GM23338 (cell line): ENCODE measurements around the gene RPS6KB1.

Experiments
- CREB1 ChIP-seq: fragments of 250-450 bp; sonication (Bioruptor Pico); IDR thresholded peaks from 2 replicates; pipeline ENCODE4 v1.5.0; 2020; ENCODE audit warnings: low read depth, mild to moderate bottlenecking, moderate library complexity
- EZH2 ChIP-seq: fragments of 200-600 bp; sonication (generic); IDR thresholded peaks from one replicate; pipeline ENCODE4 v1.8.0; 2017; ENCODE audit warnings: antibody characterized with exemption, mild to moderate bottlenecking, low read depth; ENCODE audit not compliant: unreplicated experiment
- EZH2phosphoT487 ChIP-seq: fragments of 200-600 bp; sonication (generic); IDR thresholded peaks from one replicate; pipeline ENCODE4 v1.8.1; 2018; ENCODE audit warnings: antibody characterized with exemption; ENCODE audit not compliant: unreplicated experiment
- JUNB ChIP-seq: IDR thresholded peaks from one replicate; pipeline ENCODE4 v1.6.1; 2016; ENCODE audit warnings: antibody characterized with exemption; ENCODE audit not compliant: unreplicated experiment
- POLR2AphosphoS5 ChIP-seq: IDR thresholded peaks from 2 replicates; pipeline ENCODE4 v1.6.1; 2016; ENCODE audit warnings: antibody characterized with exemption, low read depth
- STAT1 ChIP-seq: IDR thresholded peaks from one replicate; pipeline ENCODE4 v1.6.1; 2016; ENCODE audit warnings: antibody characterized with exemption; ENCODE audit not compliant: unreplicated experiment
- ZNF114 ChIP-seq: fragments of 250-450 bp; sonication (Bioruptor Pico); IDR thresholded peaks from 2 replicates; pipeline ENCODE4 v1.5.0; 2020; ENCODE audit warnings: mild to moderate bottlenecking, moderate library complexity
- ZNF331 ChIP-seq: fragments of 250-450 bp; sonication (Bioruptor Pico); IDR thresholded peaks from 2 replicates; pipeline ENCODE4 v1.5.0; 2020; ENCODE audit warnings: low read depth, mild to moderate bottlenecking, moderate library complexity
- TF ChIP-seq, protein P1 (sequence below), 2 experiments: fragments of 200-600 bp in 1 of 2; sonication (generic) in 1 of 2; conservative IDR thresholded peaks; 2 replicates each; pipeline versions ENCODE4 v1.5.1 to v1.6.1; 2016 to 2017; ENCODE audit warnings: antibody characterized with exemption in 2 of 2, low read depth in 2 of 2, mild to moderate bottlenecking in 2 of 2, moderate library complexity in 1 of 2
- TF ChIP-seq, protein P2 (sequence below): IDR thresholded peaks from one replicate; pipeline ENCODE4 v1.6.1; 2018; ENCODE audit warnings: antibody characterized with exemption; ENCODE audit not compliant: unreplicated experiment

DNA sequence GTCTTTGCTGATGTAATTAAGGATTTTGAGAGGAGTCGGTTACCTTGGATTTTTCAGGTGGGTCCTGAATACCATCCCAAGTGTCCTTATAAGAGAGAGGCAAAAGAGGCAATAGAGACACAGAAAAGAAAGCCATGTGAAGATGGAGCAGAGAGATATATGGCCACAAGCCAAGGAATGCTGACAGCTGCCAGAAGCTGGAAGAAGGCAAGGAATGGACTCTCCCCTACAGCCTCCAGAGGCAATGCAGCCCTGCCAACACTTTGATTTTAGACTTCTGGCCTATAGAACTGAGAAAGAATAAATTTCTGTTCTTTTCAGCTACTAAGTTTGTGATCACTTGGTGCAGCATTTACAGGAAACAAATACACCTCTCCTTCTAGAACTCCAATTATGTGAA lies 79.9 kb downstream of the RPS6KB1 start:
- TF ChIP-seq, protein P1, sequence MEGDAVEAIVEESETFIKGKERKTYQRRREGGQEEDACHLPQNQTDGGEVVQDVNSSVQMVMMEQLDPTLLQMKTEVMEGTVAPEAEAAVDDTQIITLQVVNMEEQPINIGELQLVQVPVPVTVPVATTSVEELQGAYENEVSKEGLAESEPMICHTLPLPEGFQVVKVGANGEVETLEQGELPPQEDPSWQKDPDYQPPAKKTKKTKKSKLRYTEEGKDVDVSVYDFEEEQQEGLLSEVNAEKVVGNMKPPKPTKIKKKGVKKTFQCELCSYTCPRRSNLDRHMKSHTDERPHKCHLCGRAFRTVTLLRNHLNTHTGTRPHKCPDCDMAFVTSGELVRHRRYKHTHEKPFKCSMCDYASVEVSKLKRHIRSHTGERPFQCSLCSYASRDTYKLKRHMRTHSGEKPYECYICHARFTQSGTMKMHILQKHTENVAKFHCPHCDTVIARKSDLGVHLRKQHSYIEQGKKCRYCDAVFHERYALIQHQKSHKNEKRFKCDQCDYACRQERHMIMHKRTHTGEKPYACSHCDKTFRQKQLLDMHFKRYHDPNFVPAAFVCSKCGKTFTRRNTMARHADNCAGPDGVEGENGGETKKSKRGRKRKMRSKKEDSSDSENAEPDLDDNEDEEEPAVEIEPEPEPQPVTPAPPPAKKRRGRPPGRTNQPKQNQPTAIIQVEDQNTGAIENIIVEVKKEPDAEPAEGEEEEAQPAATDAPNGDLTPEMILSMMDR (conservative IDR thresholded peaks at IDR 0.05; ENCODE audit: low read depth in 2 of 2): no peak
- TF ChIP-seq POLR2AphosphoS5 (no peak), EZH2 (no peak), EZH2phosphoT487 (no peak), ZNF331 (CRISPR knock-in tag) (no peak), CREB1 (CRISPR knock-in tag) (no peak), JUNB (no peak), ZNF114 (CRISPR knock-in tag) (no peak), STAT1 (no peak)
- TF ChIP-seq, protein P2, sequence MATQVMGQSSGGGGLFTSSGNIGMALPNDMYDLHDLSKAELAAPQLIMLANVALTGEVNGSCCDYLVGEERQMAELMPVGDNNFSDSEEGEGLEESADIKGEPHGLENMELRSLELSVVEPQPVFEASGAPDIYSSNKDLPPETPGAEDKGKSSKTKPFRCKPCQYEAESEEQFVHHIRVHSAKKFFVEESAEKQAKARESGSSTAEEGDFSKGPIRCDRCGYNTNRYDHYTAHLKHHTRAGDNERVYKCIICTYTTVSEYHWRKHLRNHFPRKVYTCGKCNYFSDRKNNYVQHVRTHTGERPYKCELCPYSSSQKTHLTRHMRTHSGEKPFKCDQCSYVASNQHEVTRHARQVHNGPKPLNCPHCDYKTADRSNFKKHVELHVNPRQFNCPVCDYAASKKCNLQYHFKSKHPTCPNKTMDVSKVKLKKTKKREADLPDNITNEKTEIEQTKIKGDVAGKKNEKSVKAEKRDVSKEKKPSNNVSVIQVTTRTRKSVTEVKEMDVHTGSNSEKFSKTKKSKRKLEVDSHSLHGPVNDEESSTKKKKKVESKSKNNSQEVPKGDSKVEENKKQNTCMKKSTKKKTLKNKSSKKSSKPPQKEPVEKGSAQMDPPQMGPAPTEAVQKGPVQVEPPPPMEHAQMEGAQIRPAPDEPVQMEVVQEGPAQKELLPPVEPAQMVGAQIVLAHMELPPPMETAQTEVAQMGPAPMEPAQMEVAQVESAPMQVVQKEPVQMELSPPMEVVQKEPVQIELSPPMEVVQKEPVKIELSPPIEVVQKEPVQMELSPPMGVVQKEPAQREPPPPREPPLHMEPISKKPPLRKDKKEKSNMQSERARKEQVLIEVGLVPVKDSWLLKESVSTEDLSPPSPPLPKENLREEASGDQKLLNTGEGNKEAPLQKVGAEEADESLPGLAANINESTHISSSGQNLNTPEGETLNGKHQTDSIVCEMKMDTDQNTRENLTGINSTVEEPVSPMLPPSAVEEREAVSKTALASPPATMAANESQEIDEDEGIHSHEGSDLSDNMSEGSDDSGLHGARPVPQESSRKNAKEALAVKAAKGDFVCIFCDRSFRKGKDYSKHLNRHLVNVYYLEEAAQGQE: no peak
